Measurements from ENCODE around the gene AFF3.

GRCh38 chr2:99977966-99978365, 164.4 kb downstream of the AFF3 start:
- TF ChIP-seq CTCF (conservative IDR thresholded peaks at IDR 0.05 in 1 of 2, IDR thresholded peaks at IDR 0.05 in 1 of 2; ENCODE audit: extremely low read depth in 1 of 2, insufficient read depth in 1 of 2, low read depth in 1 of 2, low read length in 2 of 2): no peak
- TF ChIP-seq EZH2 (IDR thresholded peaks at IDR 0.05; ENCODE audit: borderline replicate concordance, low read length): no peak

Data from mammary epithelial cell (primary cell).